Naive thymus-derived CD4-positive, alpha-beta T cell (primary cell): ENCODE measurements around the gene MEIOC. TPM values are rescaled to one million over a fixed set of nuclear protein-coding genes. Genes with fewer than 3 reads are reported as not detected.
"Not testable (repeated sequence)": the region's sequence is repeated elsewhere in the genome, so short reads cannot be mapped to it uniquely, and the experiment has no call there.

Experiments
- ATAC-seq: fragments of 150-1000 bp; cut with Tn5 transposase; 2 replicates; pipeline ENCODE4 v1.10.0; 2021; ENCODE audit warnings: mild to moderate bottlenecking, moderate library complexity
- CTCF ChIA-PET: fragments of 350-600 bp; sonication (Branson Sonifier 250); formaldehyde crosslinking; loops from one replicate; lab custom pipeline; 2021; ENCODE audit warnings: antibody characterized with exemption; lab: Charles Lee
- POLR2A ChIA-PET: fragments of 350-600 bp; sonication (Branson Sonifier 250); formaldehyde crosslinking; loops from one replicate; lab custom pipeline; 2021; ENCODE audit warnings: antibody characterized with exemption, inconsistent platforms; lab: Charles Lee
- DNase-seq, 9 donors: peaks; one replicate each; pipeline versions ENCODE4 v3.0.0 to v3.0.0-alpha.2; 2020 to 2022; ENCODE audit warnings: mixed read lengths in 1 of 9
- H3K27ac ChIP-seq: one replicate; pipeline ENCODE4 v1.7.0; 2013; ENCODE audit warnings: mild to moderate bottlenecking, low read depth, low read length, moderate library complexity
- H3K27me3 ChIP-seq, 2 donors: one replicate each; pipeline ENCODE4 v1.7.0; 2013; ENCODE audit warnings: low read length in 2 of 2, mild to moderate bottlenecking in 2 of 2, moderate library complexity in 2 of 2; ENCODE audit not compliant: control insufficient read depth in 2 of 2, insufficient read depth in 2 of 2
- H3K36me3 ChIP-seq, 3 experiments: 1 replicate in 2 of 3; 2 replicates in 1 of 3; pipeline ENCODE4 v1.7.0; 2013; ENCODE audit warnings: low read length in 3 of 3, mild to moderate bottlenecking in 3 of 3, moderate library complexity in 1 of 3; ENCODE audit not compliant: insufficient read depth in 3 of 3, control insufficient read depth in 2 of 3
- H3K4me1 ChIP-seq, 2 donors: one replicate each; pipeline ENCODE4 v1.7.0; 2013; ENCODE audit warnings: low read length in 2 of 2, mild to moderate bottlenecking in 2 of 2, moderate library complexity in 1 of 2; ENCODE audit not compliant: control insufficient read depth in 2 of 2, insufficient read depth in 2 of 2
- H3K4me3 ChIP-seq: 2 replicates; pipeline ENCODE4 v1.7.0; 2013; ENCODE audit warnings: mild to moderate bottlenecking, low read length
- H3K9me3 ChIP-seq, 3 experiments: 1 replicate in 2 of 3; 2 replicates in 1 of 3; pipeline ENCODE4 v1.7.0; 2013; ENCODE audit warnings: low read length in 3 of 3; ENCODE audit not compliant: control insufficient read depth in 2 of 3
- H3K27ac Mint-ChIP-seq, 9 donors: one replicate each; pipeline ENCODE4 v1.8.0; 2020 to 2022; ENCODE audit warnings: mixed read lengths in 9 of 9, mild to moderate bottlenecking in 8 of 9, moderate library complexity in 5 of 9, inconsistent platforms in 2 of 9
- H3K27me3 Mint-ChIP-seq, 5 donors: one replicate each; pipeline ENCODE4 v1.8.0; 2021 to 2022; ENCODE audit warnings: mixed read lengths in 5 of 5, mild to moderate bottlenecking in 1 of 5
- H3K36me3 Mint-ChIP-seq, 5 donors: one replicate each; pipeline ENCODE4 v1.8.0; 2020 to 2022; ENCODE audit warnings: mixed read lengths in 5 of 5, mild to moderate bottlenecking in 3 of 5, inconsistent platforms in 1 of 5
- H3K4me1 Mint-ChIP-seq, 7 donors: one replicate each; pipeline ENCODE4 v1.8.0; 2020 to 2022; ENCODE audit warnings: mixed read lengths in 7 of 7, mild to moderate bottlenecking in 3 of 7, inconsistent platforms in 1 of 7
- H3K4me3 Mint-ChIP-seq, 10 donors: one replicate each; pipeline ENCODE4 v1.8.0; 2020 to 2022; ENCODE audit warnings: mild to moderate bottlenecking in 10 of 10, mixed read lengths in 10 of 10, moderate library complexity in 6 of 10, inconsistent platforms in 2 of 10
- H3K9me3 Mint-ChIP-seq, 11 donors: one replicate each; pipeline ENCODE4 v1.8.0; 2020 to 2022; ENCODE audit warnings: mixed read lengths in 11 of 11, mild to moderate bottlenecking in 4 of 11, inconsistent platforms in 1 of 11, moderate library complexity in 1 of 11
- intact Hi-C, 2 donors: fragments of 100-400 bp; cut with micrococcal nuclease; formaldehyde crosslinking; loops; one replicate each; pipeline ENCODE4 v1.15.1; 2023
- polyA plus RNA-seq, 2 donors: library from polyadenylated mRNA; unstranded; fragments of 300-500 nt; fragmentation: Illumina TruSeq; gene quantifications; one replicate each; pipeline ENCODE4 v1.2.3, GENCODE V29; 2021
- total RNA-seq, 6 experiments: library from RNA in 5 of 6; stranded (reverse) in 5 of 6; gene quantifications; 1 replicate in 5 of 6; 2 replicates in 1 of 6; pipeline ENCODE4 v1.2.3 and lab custom pipeline; 2021 to 2026

MEIOC gene
- total and polyA plus RNA-seq, 7 experiments from 2014 or later = 0.14 to 0.61 (median 0.27) TPM; not detected in 4

DNA sequence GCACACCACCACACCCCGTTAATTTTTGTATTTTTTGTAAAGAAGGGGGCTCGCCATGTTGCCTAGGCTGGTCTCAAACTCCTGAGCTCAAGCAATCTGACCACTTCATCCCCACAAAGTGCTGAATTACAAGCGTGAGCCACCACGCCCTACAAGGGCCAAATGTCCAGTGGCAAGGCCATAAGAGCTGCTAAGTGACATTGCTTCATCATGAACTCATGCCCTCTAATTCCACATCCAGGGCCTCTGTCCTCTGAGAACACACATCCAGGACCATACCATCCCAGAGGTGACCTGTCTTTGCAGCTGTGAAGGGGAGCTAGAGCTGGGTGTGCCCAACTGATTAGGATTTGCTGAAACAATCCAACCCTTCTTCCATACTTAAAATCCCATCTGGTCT is 25.6 kb upstream of the MEIOC start:
- Mint-ChIP-seq H3K36me3 (peaks cover 0 to 4% (median 0%) of the 10 kb centered on the region in 5 donors), H3K4me3 (no peak overlapping the region), H3K27me3 (peaks cover 6 to 20% (median 10%) of the 10 kb centered on the region in 5 donors), H3K9me3 (peaks cover 0 to 4% (median 0%) of the 10 kb centered on the region in 11 donors), H3K4me1 (peaks cover 0 to 2% (median 0%) of the 10 kb centered on the region in 7 donors), H3K27ac (no peak overlapping the region)
- ATAC-seq = no peak
- no peak overlapping the region for H3K27ac ChIP-seq
- H3K4me1 ChIP-seq = no peaks in the 10 kb centered on the region
- H3K36me3 ChIP-seq = no peaks in the 10 kb centered on the region
- intact Hi-C loops = no loop called here
- ChIA-PET POLR2A (no interaction called here), CTCF (interaction anchor here (0.6 kb wide), 2 partner anchors 9 to 512 kb away, joined by 3 to 5 read pairs; no protein-coding TSS in a partner anchor)
- no peak overlapping the region for H3K4me3 ChIP-seq
- H3K27me3 ChIP-seq = no peaks in the 10 kb centered on the region
- DNase-seq = no peak
- no peaks in the 10 kb centered on the region for H3K9me3 ChIP-seq

DNA sequence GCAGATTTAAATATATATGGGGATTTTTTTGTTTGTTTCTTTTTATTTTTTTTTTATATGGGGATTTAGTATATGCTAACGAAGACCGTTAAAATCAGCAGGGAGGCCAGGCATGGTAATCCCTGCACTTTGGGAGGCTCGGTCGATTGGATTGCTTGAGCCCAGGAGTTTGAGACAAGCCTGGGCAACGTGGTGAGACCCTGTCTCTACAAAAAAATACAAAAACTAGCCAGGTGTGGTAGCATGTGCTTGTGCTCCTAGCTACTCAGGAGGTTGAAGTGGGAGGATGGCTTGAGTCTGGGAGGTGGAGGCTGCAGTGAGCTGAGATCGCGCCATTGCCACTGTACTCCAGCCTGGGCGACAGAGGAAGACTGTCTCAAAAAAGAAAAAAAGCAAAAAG is 22.3 kb upstream of the MEIOC start:
- Mint-ChIP-seq H3K36me3 (no peaks in the 10 kb centered on the region), H3K27ac (no peak overlapping the region), H3K9me3 (peaks cover 0 to 4% (median 0%) of the 10 kb centered on the region in 11 donors), H3K4me3 (no peak overlapping the region), H3K27me3 (peaks cover 5 to 15% (median 11%) of the 10 kb centered on the region in 5 donors), H3K4me1 (no peaks in the 10 kb centered on the region)
- ATAC-seq = no peak
- ChIA-PET CTCF (interaction anchor here (0.6 to 0.7 kb wide), 2 partner anchors 230 to 989 kb away, joined by 3 read pairs; no protein-coding TSS in a partner anchor), POLR2A (no interaction called here)
- Histone ChIP-seq H3K4me1 (no peaks in the 10 kb centered on the region), H3K4me3 (no peak overlapping the region), H3K27ac (no peak overlapping the region), H3K9me3 (no peaks in the 10 kb centered on the region), H3K27me3 (no peaks in the 10 kb centered on the region), H3K36me3 (no peaks in the 10 kb centered on the region)
- intact Hi-C loops = no loop called here
- no peak for DNase-seq

DNA sequence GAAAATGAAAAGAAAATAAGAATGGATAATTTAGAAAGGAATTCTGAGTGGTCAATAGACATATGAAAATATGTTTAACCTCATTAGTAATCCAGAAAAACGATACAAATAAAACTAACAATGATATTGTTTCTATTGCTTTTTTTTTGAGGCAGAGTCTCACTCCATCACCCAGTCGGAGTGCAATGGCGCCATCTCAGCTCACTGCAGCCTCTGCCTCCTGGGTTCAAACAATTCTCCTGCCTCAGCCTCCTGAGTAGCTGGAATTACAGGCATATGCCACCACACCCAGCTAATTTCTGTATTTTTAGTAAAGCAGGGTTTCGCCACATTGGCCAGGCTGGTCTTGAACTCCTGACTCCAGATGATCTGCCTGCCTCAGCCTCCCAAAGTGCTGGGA is 21.9 kb upstream of the MEIOC start:
- ATAC-seq, H3K36me3 Mint-ChIP-seq, H3K9me3 ChIP-seq, intact Hi-C loops, H3K9me3 Mint-ChIP-seq, H3K27ac ChIP-seq, POLR2A ChIA-PET, DNase-seq, H3K27me3 ChIP-seq, H3K27ac Mint-ChIP-seq, H3K36me3 ChIP-seq, H3K4me3 Mint-ChIP-seq, H3K4me1 Mint-ChIP-seq, H3K4me1 ChIP-seq, H3K4me3 ChIP-seq: not testable (repeated sequence)
- CTCF ChIA-PET = interaction anchor here (0.6 kb wide), 1 partner anchor 989 kb away, joined by 3 read pairs; no protein-coding TSS in a partner anchor
- H3K27me3 Mint-ChIP-seq = peaks cover 5 to 16% (median 11%) of the 10 kb centered on the region in 5 donors

DNA sequence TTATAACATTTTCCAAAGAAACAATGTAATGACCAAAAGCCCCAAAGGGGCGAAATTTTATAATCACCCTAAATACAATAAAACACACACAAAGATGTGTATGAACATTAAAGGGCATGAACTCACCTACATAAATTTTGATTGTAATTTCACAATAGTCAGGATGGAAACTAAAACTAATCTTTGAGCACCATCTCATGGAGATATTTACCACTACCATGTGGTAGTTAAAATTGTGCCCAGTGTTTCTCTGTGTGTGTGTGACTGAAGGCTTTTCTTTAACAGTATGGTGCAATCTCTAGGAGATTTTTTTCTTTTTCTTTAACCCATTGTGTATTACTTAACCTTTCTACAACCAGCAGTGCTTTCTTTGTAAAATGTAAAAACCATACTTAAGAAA is 19.7 kb upstream of the MEIOC start:
- no peak for ATAC-seq
- intact Hi-C loops = loop anchor here in 1 of 2 donors (5.0 kb wide), 1 partner anchor 104 kb away; no protein-coding TSS in a partner anchor
- peaks cover 0 to 3% (median 0%) of the 10 kb centered on the region in 11 donors for H3K9me3 Mint-ChIP-seq

DNA sequence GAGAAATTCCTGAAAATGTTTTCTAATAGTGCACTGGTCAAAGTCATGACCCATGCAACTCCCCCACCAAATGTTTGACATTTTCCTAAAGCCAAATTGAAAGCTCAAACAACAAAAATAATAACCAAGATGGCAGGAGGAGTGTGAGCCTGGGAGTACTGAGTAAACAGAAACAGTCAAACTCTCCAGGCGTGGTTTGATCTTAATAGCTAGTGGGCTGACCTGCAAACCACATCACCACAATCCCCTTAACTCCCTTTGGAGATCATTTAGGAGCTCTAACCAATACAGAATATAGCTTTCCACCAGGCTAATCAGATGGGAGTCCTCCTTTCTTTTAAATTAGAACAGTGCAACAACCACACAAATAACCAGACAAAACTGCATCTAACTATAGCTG is 19.2 kb upstream of the MEIOC start:
- H3K4me1 Mint-ChIP-seq = no peaks in the 10 kb centered on the region
- intact Hi-C loops = loop anchor here in 1 of 2 donors (5.0 kb wide), 1 partner anchor 105 kb away; no protein-coding TSS in a partner anchor
- no peak overlapping the region for H3K4me3 ChIP-seq
- H3K9me3 ChIP-seq = no peaks in the 10 kb centered on the region
- H3K4me3 Mint-ChIP-seq = no peak overlapping the region
- CTCF ChIA-PET = interaction anchor here (0.7 kb wide), 1 partner anchor 103 kb away, joined by 3 read pairs; no protein-coding TSS in a partner anchor
- DNase-seq (no peak), ATAC-seq (no peak)
- H3K36me3 Mint-ChIP-seq = no peaks in the 10 kb centered on the region
- H3K27me3 Mint-ChIP-seq = peaks cover 6 to 26% (median 16%) of the 10 kb centered on the region in 5 donors
- POLR2A ChIA-PET = no interaction called here
- H3K36me3 ChIP-seq = no peaks in the 10 kb centered on the region
- peaks cover 0 to 3% (median 0%) of the 10 kb centered on the region in 11 donors for H3K9me3 Mint-ChIP-seq
- H3K27ac Mint-ChIP-seq = no peak overlapping the region
- no peaks in the 10 kb centered on the region for H3K4me1 ChIP-seq
- H3K27me3 ChIP-seq = no peaks in the 10 kb centered on the region
- H3K27ac ChIP-seq = no peak overlapping the region

More for the DNA sequence above, 19.7 kb upstream of the MEIOC start:
- DNase-seq = peak in 2 of 9 donors; percentile 2 to 9
- H3K4me1 Mint-ChIP-seq = no peaks in the 10 kb centered on the region
- Histone ChIP-seq H3K9me3 (no peaks in the 10 kb centered on the region), H3K27me3 (no peaks in the 10 kb centered on the region), H3K4me1 (no peaks in the 10 kb centered on the region), H3K4me3 (no peak overlapping the region), H3K27ac (no peak overlapping the region), H3K36me3 (no peaks in the 10 kb centered on the region)
- ChIA-PET POLR2A (no interaction called here), CTCF (no interaction called here)
- H3K36me3 Mint-ChIP-seq = no peaks in the 10 kb centered on the region
- peaks cover 5 to 21% (median 13%) of the 10 kb centered on the region in 5 donors for H3K27me3 Mint-ChIP-seq
- no peak overlapping the region for H3K27ac Mint-ChIP-seq
- H3K4me3 Mint-ChIP-seq = no peak overlapping the region

DNA sequence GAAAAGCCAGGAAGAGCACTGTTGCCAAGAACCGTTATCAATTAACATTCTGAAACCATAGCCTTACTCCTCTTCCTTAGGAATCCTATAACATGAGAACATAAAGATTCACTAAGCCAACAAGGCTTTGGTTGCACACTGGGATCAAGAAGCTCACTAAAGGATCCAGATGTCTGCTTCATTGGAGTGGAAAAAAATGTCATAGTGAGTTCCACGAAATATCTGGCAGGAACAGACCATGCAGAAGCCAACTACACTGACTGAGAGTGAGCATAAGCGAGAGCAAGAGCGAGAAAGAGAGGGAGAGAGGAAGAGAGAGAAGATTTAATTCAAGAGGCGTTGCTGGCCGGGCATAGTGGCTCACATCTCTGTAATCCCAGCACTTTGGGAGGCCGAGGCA is 13.4 kb upstream of the MEIOC start:
- Mint-ChIP-seq H3K4me1 (peaks cover 0 to 2% (median 0%) of the 10 kb centered on the region in 7 donors), H3K27me3 (peaks cover 20 to 37% (median 31%) of the 10 kb centered on the region in 5 donors), H3K36me3 (peaks cover 0 to 4% (median 0%) of the 10 kb centered on the region in 5 donors), H3K27ac (no peak overlapping the region), H3K9me3 (peaks cover 0 to 2% (median 0%) of the 10 kb centered on the region in 11 donors), H3K4me3 (no peak overlapping the region)
- H3K27me3 ChIP-seq = peaks cover 0 to 6% of the 10 kb centered on the region in 2 donors
- H3K9me3 ChIP-seq = no peaks in the 10 kb centered on the region
- ChIA-PET CTCF (no interaction called here), POLR2A (no interaction called here)
- no peaks in the 10 kb centered on the region for H3K4me1 ChIP-seq
- intact Hi-C loops = no loop called here
- no peak overlapping the region for H3K4me3 ChIP-seq
- ATAC-seq (no peak), DNase-seq (no peak)
- no peaks in the 10 kb centered on the region for H3K36me3 ChIP-seq
- H3K27ac ChIP-seq = no peak overlapping the region

DNA sequence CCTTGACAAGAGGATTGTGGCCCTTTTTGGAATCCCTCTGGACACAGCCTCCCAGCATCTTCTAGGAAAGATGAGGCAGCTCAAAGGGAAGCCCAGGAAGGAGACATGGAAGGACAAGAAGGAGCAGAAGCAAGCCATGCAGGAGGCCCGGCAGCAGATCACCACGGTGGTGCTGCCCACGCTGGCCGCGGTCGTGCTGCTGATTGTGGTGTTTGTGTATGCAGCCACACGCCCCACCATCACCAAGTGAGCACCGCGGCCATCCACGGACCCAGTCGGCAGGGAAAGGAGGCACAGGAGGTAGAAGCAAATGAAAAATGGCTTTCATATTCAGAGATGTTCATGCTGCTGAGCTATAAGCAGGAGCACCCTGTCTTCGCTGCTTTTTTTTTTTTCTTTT is 10.9 kb upstream of the MEIOC start:
- Mint-ChIP-seq H3K9me3 (no peaks in the 10 kb centered on the region), H3K4me3 (no peak overlapping the region), H3K27ac (no peak overlapping the region), H3K27me3 (peaks cover 25 to 47% (median 35%) of the 10 kb centered on the region in 5 donors), H3K4me1 (peaks cover 0 to 2% (median 0%) of the 10 kb centered on the region in 7 donors), H3K36me3 (peaks cover 0 to 4% (median 0%) of the 10 kb centered on the region in 5 donors)
- Histone ChIP-seq H3K4me1 (no peaks in the 10 kb centered on the region), H3K36me3 (no peaks in the 10 kb centered on the region), H3K4me3 (no peak overlapping the region), H3K27ac (no peak overlapping the region), H3K9me3 (no peaks in the 10 kb centered on the region), H3K27me3 (peaks cover 0 to 6% of the 10 kb centered on the region in 2 donors)
- no peak for DNase-seq
- POLR2A ChIA-PET = no interaction called here
- ATAC-seq = no peak
- intact Hi-C loops = no loop called here
- CTCF ChIA-PET = no interaction called here
